DMS 273 treated with DMSO at 0.1 percent for 48 hours (cell line): Measurements from ENCODE around the gene WDR19.
"Not testable (repeated sequence)": the region's sequence is repeated elsewhere in the genome, so short reads cannot be mapped to it uniquely, and the experiment has no call there.

Source experiments
- DNase-seq: peaks from one replicate; lab custom pipeline; 2025; lab: John Stamatoyannopoulos, UW

WDR19 gene

DNA sequence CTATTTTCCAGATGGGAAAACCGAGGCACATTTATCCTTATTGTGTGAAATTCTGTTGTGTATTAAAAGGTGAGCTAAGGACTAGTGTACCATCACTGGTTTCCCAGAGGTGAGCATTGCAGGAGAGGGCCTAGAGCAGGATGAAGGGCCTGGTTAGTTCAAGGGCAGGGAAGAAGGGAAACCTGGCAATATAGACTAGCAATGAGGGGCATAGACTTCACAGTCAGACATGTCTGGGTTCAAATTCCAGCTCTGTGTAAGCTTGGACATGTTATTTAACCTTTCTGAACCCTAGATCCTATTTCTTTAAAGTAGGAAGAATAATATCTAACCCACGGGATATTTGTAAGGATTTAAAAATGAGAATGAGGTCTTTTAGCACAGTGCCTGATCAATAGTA, 50.8 kb downstream of the WDR19 start:
- no peak for DNase-seq

DNA sequence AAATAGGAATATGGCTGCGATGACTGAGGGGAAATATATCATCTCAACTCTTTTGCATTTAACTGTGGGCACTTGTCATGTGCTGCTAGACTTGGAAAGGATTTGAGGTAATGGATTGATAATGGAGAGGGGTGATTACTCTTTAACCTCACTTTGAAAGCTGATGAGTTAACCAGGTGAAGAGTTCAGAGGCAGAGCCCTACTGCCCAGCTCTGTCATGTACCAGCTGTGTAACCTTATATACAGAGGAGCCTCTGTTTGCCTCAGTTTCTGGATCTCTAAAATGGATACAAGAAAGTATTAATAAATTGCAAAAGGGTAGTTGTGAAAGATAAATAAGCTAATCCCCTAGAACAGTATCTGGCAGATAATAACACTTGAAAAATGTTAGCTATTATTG, 51.5 kb downstream of the WDR19 start:
- DNase-seq = no peak

GRCh38 chr4:39235021-39235420, 52.7 kb downstream of the WDR19 start:
- DNase-seq = no peak

GRCh38 chr4:39235696-39236095, 53.4 kb downstream of the WDR19 start:
- DNase-seq = no peak

DNA sequence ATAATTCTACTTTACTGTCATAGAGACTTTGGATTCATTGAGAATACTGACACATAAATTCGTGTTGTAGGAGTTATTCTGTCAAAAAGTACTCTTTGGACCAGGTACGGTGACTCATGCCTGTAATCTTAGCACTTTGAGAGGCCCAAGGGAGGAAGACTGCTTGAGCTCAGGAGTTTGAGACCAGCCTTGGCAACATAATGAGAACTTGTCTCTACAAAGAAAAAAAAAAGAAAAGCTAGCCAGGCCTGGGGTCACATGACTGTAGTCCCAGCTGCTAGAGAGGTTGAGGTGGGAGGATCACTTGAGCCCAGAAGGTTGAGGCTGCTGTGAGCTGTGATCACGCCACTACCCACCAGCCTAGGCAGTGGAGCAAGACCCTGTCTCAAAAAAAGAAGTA, 54.9 kb downstream of the WDR19 start:
- DNase-seq = no peak

DNA sequence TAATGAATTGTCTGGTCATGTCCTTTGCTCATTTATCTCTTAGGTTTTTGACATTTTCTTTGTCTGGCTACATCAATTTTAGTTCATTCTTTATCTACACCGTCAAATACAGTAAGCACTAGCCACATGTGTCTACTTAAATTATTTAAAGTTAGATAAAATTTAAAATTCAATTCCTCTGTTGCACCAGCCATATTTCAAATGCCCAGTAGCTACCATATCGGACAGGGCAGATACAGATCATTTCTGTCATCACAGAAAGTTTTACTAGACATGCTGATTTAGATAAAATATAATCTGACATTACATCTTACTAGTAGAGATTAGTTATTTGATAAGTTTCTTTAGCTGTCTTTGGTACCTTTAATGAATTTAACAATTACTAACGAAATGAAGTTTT, 61.1 kb downstream of the WDR19 start:
- DNase-seq = no peak

DNA sequence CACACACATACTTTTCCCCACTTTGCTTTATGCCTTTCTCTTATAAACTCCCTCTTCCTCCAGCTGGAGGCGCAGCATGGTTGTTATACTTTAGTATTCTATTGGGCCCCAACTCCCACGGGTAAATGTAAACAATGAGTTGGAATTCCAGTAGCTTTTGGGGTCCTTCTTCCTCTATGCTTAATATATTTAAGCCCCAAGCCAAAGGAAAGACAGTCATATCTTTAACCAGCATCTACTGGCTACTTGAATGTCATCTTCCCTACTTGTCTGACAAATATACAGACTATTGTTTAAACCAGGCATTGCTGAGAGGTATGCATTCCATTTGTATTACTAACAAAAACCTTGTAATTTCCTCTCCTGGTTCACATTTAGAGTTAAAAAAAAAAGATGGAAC, 72.9 kb downstream of the WDR19 start:
- DNase-seq = no peak

DNA sequence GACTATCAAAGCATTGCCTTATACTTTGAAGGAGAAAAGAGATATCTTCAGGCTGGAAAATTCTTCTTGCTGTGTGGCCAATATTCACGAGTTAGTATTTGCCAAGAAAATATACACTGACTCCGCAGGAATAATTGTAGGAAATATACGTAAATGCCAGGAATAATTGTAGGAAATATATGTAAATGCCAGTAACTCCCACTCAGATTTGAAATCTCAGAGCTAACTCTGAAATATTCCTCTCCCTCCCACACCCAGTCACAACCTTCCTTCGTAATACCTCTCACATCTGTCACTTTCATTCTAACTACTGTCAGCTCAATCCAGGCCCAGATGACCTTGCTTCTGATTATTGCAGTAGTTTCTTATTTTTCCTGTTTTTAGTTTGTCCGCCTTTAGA, 73.5 kb downstream of the WDR19 start:
- no peak for DNase-seq

DNA sequence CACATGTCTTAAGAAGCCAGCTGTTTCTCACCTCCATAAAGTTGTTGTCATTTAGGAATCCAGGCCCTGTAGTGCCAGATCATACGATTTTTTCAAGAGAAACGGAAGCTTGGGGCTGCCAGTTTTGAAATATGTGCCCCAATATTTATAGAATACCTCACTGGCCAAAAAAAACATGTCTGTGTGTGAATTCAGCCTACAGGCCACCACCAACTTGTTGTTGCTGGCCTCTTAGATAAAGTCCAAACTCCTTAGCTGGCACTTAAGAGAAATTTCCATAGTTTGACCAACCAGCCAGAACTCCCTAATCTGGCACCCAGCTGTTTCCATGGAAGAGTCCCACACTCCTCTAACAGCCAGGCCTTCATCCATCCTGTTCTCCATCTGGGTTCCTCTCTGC, 74.1 kb downstream of the WDR19 start:
- no peak for DNase-seq

DNA sequence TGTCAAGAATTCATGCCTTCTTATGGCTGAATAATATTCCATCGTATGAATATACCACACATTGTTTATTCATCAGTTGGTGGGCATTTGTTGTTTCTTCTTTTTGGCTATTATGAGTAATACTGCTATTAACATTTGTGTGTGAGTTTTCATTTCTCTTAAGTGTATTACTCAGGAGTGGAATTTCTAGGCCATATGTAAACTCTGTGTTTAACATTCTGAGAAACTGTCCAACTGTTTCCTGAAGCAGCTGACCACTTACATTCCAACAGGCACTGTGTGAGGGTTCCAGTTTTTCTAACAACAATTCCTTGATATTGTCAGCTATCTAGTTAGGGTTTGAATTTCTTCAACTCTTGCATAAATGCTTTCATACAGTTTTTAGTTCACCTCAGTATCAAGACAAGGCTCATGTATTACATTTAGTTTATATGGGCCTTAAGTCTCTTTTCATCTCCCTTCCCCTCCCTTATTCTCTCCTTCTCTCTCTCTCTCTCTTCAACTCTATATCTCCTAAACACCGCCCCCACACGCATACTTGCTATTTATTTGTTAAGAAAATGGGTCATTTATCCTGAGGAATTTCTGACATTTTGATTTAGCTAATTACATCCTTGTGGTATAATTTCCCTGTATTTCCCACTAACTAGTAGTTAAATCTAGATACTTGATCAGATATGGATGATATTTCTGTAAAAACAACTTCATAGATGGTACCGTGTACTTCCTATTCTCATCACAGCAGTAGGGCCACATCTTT, 77.4 kb downstream of the WDR19 start:
- no peak for DNase-seq

- no peak for DNase-seq
Measured at GRCh38 chr4:39263895-39264294, 81.6 kb downstream of the WDR19 start.

DNA sequence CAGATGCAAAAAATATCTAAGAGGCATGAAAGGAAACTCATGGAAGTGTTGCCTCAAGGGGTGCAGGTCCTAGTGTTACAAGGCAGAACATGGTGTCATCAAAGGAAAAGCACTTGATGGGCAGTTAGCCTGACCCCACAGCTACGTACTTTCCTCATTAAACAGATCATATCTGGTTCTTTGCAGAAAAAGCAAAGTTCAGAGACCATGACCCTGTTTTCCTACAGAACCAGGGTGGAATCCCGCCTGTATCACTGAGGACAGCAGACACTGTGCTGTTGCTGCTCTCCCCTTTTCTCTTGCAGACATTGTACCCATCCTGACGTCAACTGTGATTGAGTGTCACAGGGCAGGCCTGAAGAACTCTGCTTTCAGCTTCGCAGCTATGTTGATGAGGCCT, 92.2 kb downstream of the WDR19 start:
- no peak for DNase-seq

DNA sequence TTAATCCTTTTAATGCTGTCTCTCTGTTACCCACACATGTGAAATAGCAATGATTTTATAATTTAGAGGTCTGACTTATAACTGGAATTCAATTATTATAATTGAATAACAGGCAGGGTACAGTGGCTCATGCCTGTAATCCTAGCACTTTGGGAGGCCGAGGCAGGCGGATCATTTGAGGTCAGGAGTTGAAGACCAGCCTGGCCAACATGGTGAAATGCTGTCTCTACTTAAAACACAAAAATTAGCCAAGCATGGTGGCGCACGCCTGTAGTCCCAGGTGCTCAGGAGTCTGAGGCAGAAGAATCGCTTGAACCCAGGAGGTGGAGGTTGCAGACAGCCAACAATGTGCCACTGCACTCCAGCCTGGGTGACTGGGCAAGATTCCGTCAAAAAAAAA, 95.3 kb downstream of the WDR19 start:
- DNase-seq = not testable (repeated sequence)

GRCh38 chr4:39278476-39278875, 96.1 kb downstream of the WDR19 start:
- no peak for DNase-seq

- no peak for DNase-seq
Measured at GRCh38 chr4:39279416-39279815, 97.1 kb downstream of the WDR19 start.

GRCh38 chr4:39280770-39281169, 98.4 kb downstream of the WDR19 start:
- no peak for DNase-seq

DNA sequence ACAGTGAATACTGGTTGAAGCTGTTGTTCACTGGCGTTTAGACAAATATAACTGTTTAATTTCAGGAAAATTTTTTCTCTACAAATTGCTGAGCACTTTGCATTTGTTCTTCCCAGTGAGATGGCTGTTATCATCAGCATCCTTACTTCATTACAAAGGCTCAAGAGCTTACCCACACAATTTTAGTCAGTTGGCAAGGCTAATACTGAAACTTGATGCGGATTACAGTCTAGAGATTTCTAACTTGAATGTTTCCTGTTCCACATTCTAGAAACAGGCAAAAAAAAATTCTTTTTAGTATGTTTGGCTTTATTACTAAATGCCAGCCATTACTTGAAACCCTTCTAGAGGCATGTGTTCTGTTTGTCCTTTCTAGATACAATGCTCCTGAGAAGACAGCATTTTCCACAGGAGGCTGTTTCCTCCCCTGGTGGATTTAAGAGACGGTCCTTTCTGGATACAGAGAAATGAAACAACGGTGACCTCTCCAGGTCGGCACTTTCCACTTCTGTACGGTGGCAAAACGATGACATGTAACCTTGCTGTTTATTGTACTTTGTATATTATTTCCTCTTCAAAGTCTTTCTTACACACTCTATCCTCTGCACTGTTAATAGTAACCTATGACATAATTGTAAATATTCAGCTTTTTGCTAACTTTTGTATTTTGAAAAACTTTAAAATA, 102.9 kb downstream of the WDR19 start:
- no peak for DNase-seq

DNA sequence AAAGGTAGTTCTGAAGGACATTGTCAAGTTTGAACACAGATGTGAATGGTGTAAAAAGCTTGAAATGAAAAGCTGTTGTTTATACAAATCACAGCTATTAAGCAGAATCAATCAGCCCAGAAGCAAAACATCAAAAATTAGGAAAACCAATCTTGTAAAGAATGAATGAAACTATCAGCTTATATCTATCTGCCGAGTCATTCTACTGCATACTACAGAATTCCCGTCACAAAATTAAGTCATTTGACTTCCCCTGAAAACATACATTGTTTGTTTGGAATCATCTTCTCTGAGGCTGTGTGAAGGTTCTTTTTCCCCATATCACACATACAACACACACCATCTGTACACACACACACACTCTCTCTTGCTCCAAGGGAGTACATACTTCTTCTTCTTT, 103.5 kb downstream of the WDR19 start:
- no peak for DNase-seq

GRCh38 chr4:39286263-39286662, 103.9 kb downstream of the WDR19 start:
- DNase-seq = no peak

- no peak for DNase-seq
Measured at GRCh38 chr4:39287223-39287622, 104.9 kb downstream of the WDR19 start.

DNA sequence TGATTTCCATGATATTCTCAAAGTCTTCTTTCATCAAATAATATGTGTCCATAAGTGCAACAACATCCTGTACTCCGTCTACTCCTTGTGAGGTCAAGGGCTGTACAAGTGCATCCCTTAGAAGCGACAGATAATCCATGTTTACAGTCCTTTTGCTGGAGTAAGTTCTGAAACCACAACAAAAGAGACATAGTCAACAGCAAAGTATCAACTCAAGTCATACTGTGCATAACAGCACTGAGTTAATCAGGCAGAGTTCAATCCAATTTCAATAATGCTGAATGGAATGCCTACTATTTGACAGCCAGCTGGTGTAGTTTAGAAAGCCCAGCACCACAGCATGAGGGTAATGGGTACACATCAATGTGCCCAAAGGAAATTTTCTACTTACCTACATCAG, 109.4 kb downstream of the WDR19 start:
- DNase-seq = no peak

GRCh38 chr4:39292433-39292832, 110.1 kb downstream of the WDR19 start:
- DNase-seq = not testable (repeated sequence)

DNA sequence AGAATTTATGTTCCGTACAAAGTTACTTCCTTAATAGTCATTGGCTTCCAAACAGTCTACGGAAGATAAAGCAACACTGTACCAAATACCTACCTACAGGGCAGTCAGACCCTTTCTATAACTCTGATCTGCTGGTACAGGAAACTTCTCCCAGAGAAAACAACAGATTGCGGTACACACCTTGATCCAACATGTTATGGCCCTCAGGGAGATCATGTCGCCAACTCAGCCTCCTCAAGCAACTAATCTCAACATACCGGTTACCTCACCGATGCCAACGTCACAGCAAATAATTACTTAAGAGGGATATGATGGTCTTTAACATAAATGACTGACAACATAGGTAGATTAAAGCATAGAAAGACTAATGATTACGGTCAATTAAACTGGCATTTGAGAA, 113.5 kb downstream of the WDR19 start:
- DNase-seq = no peak

- DNase-seq = no peak
Measured at GRCh38 chr4:39302901-39303300, 120.6 kb downstream of the WDR19 start.
